CD14-positive monocyte (primary cell): ENCODE data around the gene ERBB4. TPM values are rescaled to one million over a fixed set of nuclear protein-coding genes. Genes with fewer than 3 reads are reported as not detected.

Experiments used
- DNase-seq, 3 donors: peaks; one replicate each; pipeline ENCODE4 v3.0.0-alpha.2; 2011 to 2022
- H2AFZ ChIP-seq: 2 replicates; pipeline ENCODE4 v1.6.0; 2012; ENCODE audit warnings: mild to moderate bottlenecking, low read depth, low read length, inconsistent platforms; ENCODE audit not compliant: insufficient read depth, poor library complexity, severe bottlenecking
- H3K27ac ChIP-seq, 2 donors: 1 replicate in 1 of 2; 2 replicates in 1 of 2; pipeline ENCODE4 v1.5.1; 2012 to 2013; ENCODE audit warnings: low read length in 2 of 2, control low read depth in 1 of 2, inconsistent platforms in 1 of 2, low read depth in 1 of 2, mild to moderate bottlenecking in 1 of 2
- H3K27me3 ChIP-seq, 2 donors: one replicate each; pipeline versions ENCODE4 v1.6.0 to v1.6.1; 2011 to 2013; ENCODE audit warnings: low read length in 2 of 2; ENCODE audit not compliant: control insufficient read depth in 2 of 2, insufficient read depth in 2 of 2
- H3K36me3 ChIP-seq, 2 donors: replicated peaks in 1 of 2; 1 replicate in 1 of 2; 2 replicates in 1 of 2; pipeline versions ENCODE4 v1.5.1 to v1.6.1; 2012 to 2013; ENCODE audit warnings: low read length in 2 of 2, control low read depth in 1 of 2, inconsistent platforms in 1 of 2, mild to moderate bottlenecking in 1 of 2; ENCODE audit not compliant: insufficient read depth in 2 of 2, control insufficient read depth in 1 of 2
- H3K4me1 ChIP-seq, 2 donors: 1 replicate in 1 of 2; 2 replicates in 1 of 2; pipeline versions ENCODE4 v1.5.1 to v1.6.1; 2012 to 2013; ENCODE audit warnings: low read length in 2 of 2, control low read depth in 1 of 2, inconsistent platforms in 1 of 2, mild to moderate bottlenecking in 1 of 2, moderate library complexity in 1 of 2; ENCODE audit not compliant: insufficient read depth in 2 of 2, control insufficient read depth in 1 of 2
- H3K4me2 ChIP-seq: replicated peaks from 2 replicates; pipeline ENCODE3; 2012; ENCODE audit warnings: low read length, moderate library complexity, mild to moderate bottlenecking; ENCODE audit not compliant: poor library complexity, severe bottlenecking; ENCODE audit errors: extremely low read depth
- H3K4me3 ChIP-seq, 3 experiments: fragments of 200-600 bp in 1 of 3; sonication (generic) in 1 of 3; replicated peaks in 1 of 3; 1 replicate in 2 of 3; 2 replicates in 1 of 3; pipeline ENCODE4 v1.5.1; 2011 to 2013; ENCODE audit warnings: low read length in 3 of 3, mild to moderate bottlenecking in 3 of 3, control low read depth in 2 of 3, low read depth in 2 of 3, inconsistent platforms in 1 of 3, moderate library complexity in 1 of 3
- H3K79me2 ChIP-seq: 2 replicates; pipeline ENCODE4 v1.6.0; 2012; ENCODE audit warnings: mild to moderate bottlenecking, control low read depth, inconsistent platforms, low read length, moderate library complexity; ENCODE audit not compliant: insufficient read depth
- H3K9ac ChIP-seq: 2 replicates; pipeline ENCODE4 v1.6.0; 2017; ENCODE audit warnings: low read length, mild to moderate bottlenecking; ENCODE audit not compliant: insufficient read depth, poor library complexity, severe bottlenecking
- H3K9me3 ChIP-seq, 2 donors: replicated peaks in 1 of 2; 1 replicate in 1 of 2; 2 replicates in 1 of 2; pipeline versions ENCODE4 v1.5.1 to v1.6.1; 2012 to 2013; ENCODE audit warnings: low read length in 2 of 2, control low read depth in 1 of 2; ENCODE audit not compliant: control insufficient read depth in 1 of 2, insufficient read depth in 1 of 2
- H4K20me1 ChIP-seq: 2 replicates; pipeline ENCODE4 v1.6.0; 2012; ENCODE audit warnings: mild to moderate bottlenecking, low read length, control low read depth, moderate library complexity; ENCODE audit not compliant: insufficient read depth
- H3K27ac Mint-ChIP-seq, 7 donors: one replicate each; pipeline ENCODE4 v1.8.0; 2020; ENCODE audit warnings: mild to moderate bottlenecking in 7 of 7, mixed read lengths in 7 of 7, moderate library complexity in 6 of 7, inconsistent platforms in 2 of 7
- H3K27me3 Mint-ChIP-seq, 3 donors: one replicate each; pipeline ENCODE4 v1.8.0; 2021 to 2022; ENCODE audit warnings: low read depth in 3 of 3, mild to moderate bottlenecking in 3 of 3, mixed read lengths in 3 of 3, moderate library complexity in 3 of 3, inconsistent platforms in 1 of 3
- H3K36me3 Mint-ChIP-seq, 2 donors: one replicate each; pipeline ENCODE4 v1.8.0; 2020; ENCODE audit warnings: mixed read lengths in 2 of 2, inconsistent platforms in 1 of 2, mild to moderate bottlenecking in 1 of 2
- H3K4me1 Mint-ChIP-seq: one replicate; pipeline ENCODE4 v1.8.0; 2020; ENCODE audit warnings: mild to moderate bottlenecking, mixed read lengths
- H3K4me3 Mint-ChIP-seq, 2 donors: one replicate each; pipeline ENCODE4 v1.8.0; 2020; ENCODE audit warnings: mild to moderate bottlenecking in 2 of 2, mixed read lengths in 2 of 2, moderate library complexity in 1 of 2
- H3K9me3 Mint-ChIP-seq, 7 donors: one replicate each; pipeline ENCODE4 v1.8.0; 2020 to 2022; ENCODE audit warnings: mixed read lengths in 7 of 7, mild to moderate bottlenecking in 6 of 7, moderate library complexity in 6 of 7, inconsistent platforms in 2 of 7
- WGBS: methylation state at CpG from one replicate; pipeline ENCODE4 v1.1.5; 2013; ENCODE audit warnings: missing lambda C conversion rate; ENCODE audit not compliant: insufficient coverage; 5-methylcytosine and 5-hydroxymethylcytosine counted together
- intact Hi-C, 2 donors: fragments of 100-400 bp; cut with micrococcal nuclease; formaldehyde crosslinking; loops; one replicate each; pipeline versions ENCODE4 v1.15.0 to v1.15.1; 2023
- polyA plus RNA-seq, 3 donors: library from polyadenylated mRNA; depleted of rRNA in 1 of 3; unstranded in 2 of 3; stranded (reverse) in 1 of 3; fragments of 300-500 nt in 2 of 3; fragments of >200 nt in 1 of 3; fragmentation: Illumina TruSeq in 2 of 3; gene quantifications; 1 replicate in 2 of 3; 2 replicates in 1 of 3; pipeline ENCODE4 v1.2.3, GENCODE V29; 2012 to 2021
- TF ChIP-seq, protein P1 (sequence below): fragments of 200-600 bp; IDR thresholded peaks from one replicate; pipeline ENCODE4 v1.8.0; 2022; ENCODE audit warnings: antibody characterized with exemption, mild to moderate bottlenecking

ERBB4 gene
- polyA plus RNA-seq, 3 donors, result not detected

DNA sequence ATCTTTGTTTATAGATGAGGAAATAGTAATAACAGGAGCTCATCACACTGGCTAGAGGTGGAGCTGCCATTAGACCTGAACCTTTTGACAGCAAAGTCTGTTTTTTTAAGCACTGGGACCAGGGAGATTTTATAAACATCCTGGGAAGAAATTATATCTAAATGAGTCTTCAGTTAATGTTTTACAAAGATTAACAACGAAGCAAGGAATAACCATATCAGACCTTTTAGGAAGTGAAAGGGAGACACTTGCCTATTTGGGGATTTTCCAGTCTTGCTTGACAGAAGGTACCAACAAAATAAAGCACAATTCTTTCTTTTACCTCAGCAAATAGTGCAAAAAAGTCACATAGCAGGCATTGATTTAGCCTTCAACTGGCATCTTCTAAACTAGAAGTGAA lies 1205.2 kb downstream of the ERBB4 start:
- intact Hi-C loops, result no loop called here
- no peaks in the 10 kb centered on the region for H3K36me3 Mint-ChIP-seq
- TF ChIP-seq, protein P1, sequence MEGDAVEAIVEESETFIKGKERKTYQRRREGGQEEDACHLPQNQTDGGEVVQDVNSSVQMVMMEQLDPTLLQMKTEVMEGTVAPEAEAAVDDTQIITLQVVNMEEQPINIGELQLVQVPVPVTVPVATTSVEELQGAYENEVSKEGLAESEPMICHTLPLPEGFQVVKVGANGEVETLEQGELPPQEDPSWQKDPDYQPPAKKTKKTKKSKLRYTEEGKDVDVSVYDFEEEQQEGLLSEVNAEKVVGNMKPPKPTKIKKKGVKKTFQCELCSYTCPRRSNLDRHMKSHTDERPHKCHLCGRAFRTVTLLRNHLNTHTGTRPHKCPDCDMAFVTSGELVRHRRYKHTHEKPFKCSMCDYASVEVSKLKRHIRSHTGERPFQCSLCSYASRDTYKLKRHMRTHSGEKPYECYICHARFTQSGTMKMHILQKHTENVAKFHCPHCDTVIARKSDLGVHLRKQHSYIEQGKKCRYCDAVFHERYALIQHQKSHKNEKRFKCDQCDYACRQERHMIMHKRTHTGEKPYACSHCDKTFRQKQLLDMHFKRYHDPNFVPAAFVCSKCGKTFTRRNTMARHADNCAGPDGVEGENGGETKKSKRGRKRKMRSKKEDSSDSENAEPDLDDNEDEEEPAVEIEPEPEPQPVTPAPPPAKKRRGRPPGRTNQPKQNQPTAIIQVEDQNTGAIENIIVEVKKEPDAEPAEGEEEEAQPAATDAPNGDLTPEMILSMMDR, result no peak
- no peaks in the 10 kb centered on the region for H4K20me1 ChIP-seq
- no CpG with 5 or more reads among the region's 1 CpG for WGBS
- no peaks in the 10 kb centered on the region for H3K27me3 ChIP-seq
- no peaks in the 10 kb centered on the region for H3K36me3 ChIP-seq
- H2AFZ ChIP-seq, result no peak overlapping the region
- peaks cover 0 to 4% (median 1%) of the 10 kb centered on the region in 7 donors for H3K9me3 Mint-ChIP-seq
- H3K27ac Mint-ChIP-seq, result no peak overlapping the region
- H3K4me3 ChIP-seq, result no peak overlapping the region
- H3K27me3 Mint-ChIP-seq, result no peaks in the 10 kb centered on the region
- H3K27ac ChIP-seq, result no peak overlapping the region
- no peaks in the 10 kb centered on the region for H3K79me2 ChIP-seq
- no peaks in the 10 kb centered on the region for H3K4me1 ChIP-seq
- H3K4me1 Mint-ChIP-seq, result no peaks in the 10 kb centered on the region
- H3K9me3 ChIP-seq, result peaks cover 0 to 3% of the 10 kb centered on the region in 2 donors
- DNase-seq, result no peak
- no peak overlapping the region for H3K4me3 Mint-ChIP-seq
- H3K4me2 ChIP-seq, result no peak overlapping the region
- no peak overlapping the region for H3K9ac ChIP-seq

DNA sequence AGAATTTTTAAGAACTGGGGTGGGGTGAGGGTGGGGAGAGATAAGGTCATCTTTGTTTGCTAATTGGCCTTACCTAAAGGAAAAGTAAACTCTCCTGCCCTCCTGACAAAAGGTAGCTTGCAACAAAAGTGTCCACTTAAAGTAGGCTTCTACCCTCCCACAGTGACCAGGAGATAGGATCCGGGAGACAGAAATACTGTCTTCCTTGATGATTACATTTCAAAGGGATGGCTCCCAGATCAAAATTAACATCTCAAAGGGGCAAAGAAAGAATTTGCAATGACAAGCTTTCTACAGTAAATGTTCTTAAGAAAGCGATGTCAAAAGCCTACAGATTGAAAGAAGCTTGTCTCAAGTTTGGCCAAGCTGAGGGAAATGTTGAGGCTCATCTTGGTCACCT lies 1206.9 kb downstream of the ERBB4 start:
- Histone ChIP-seq H3K4me2 (no peak overlapping the region), H3K27ac (no peak overlapping the region), H3K4me3 (no peak overlapping the region), H3K79me2 (no peaks in the 10 kb centered on the region), H3K9me3 (peaks cover 0 to 3% of the 10 kb centered on the region in 2 donors), H3K36me3 (no peaks in the 10 kb centered on the region), H3K27me3 (no peaks in the 10 kb centered on the region), H4K20me1 (no peaks in the 10 kb centered on the region), H3K9ac (no peak overlapping the region), H3K4me1 (no peaks in the 10 kb centered on the region), H2AFZ (no peak overlapping the region)
- intact Hi-C loops, result no loop called here
- Mint-ChIP-seq H3K36me3 (no peaks in the 10 kb centered on the region), H3K4me3 (no peak overlapping the region), H3K4me1 (no peaks in the 10 kb centered on the region), H3K9me3 (peaks cover 0 to 4% (median 0%) of the 10 kb centered on the region in 7 donors), H3K27me3 (no peaks in the 10 kb centered on the region), H3K27ac (no peak overlapping the region)
- DNase-seq, result no peak
- WGBS, result 61% methylated on average over 2 of the region's 2 CpGs
- TF ChIP-seq, protein P1, result no peak
